NCI-H2107 (cell line): Measurements from ENCODE around the gene PPP1CC.

Source experiments
- DNase-seq: peaks from one replicate; lab custom pipeline; 2025; lab: John Stamatoyannopoulos, UW

PPP1CC gene

DNA sequence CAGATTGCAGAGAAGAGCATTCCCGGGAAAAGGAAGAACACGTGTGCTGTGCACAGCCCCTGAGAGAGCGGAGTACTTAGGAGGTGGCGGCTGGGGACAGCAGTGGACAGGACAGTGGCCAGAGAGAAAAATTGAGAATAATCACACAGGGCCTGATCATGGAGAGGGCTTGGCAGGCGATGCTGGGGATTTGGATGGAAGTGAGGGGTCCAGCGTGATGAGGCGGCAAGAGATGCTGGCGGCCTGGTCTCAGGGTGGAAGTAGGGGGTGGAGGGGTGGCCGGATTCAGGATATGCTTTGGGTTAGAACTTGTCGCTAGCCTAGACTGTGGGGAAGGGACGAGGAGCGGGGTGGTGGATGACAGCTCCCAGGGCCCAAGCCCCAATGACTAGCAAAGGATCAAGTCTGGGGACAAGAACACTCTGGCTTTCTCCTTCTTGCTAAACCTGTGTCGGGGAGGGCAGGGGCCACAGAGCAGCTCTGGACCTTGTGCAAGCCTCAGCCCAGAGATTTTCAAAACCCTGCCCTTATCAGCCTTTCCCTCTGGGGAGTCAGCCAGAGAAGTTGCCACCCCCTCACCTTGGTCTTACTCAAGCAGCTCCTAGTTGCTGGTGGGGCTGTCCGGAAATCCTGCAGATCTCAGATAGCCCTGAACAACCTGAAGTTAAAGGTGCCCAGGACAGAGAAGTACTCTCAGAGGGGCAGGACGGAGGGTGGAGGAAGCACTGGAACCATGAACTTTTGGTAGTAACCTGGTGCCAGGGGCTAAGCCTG, 55.1 kb downstream of the PPP1CC start:
- no peak for DNase-seq

DNA sequence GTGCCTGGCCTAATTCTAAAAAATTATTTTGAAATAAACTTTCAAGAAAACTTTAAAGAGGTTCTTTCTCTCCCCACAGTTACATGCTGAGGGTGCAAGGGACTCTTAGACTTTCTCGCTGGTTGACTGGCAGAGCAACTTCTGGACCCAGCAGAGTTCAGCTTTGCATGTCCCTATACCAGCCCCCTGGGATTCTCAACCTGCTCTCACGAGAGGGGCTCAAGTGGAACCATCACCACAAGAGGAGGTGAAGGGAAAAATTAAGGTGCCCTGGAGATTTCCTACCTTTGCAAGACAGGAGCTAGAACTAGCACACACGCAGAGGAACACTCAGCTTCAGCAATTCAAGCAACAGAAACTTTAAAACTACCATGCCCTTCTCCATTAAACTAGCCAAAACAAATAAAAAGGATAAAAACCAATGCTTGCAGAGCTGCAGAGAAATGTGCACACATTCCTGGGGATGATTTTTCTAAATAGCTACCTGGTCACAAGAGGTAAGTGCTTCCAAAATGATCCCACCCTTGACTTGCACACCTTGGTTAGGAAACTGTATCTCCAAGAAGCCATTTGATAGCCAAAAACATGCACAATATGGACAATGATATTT, 56.3 kb downstream of the PPP1CC start:
- DNase-seq = no peak

DNA sequence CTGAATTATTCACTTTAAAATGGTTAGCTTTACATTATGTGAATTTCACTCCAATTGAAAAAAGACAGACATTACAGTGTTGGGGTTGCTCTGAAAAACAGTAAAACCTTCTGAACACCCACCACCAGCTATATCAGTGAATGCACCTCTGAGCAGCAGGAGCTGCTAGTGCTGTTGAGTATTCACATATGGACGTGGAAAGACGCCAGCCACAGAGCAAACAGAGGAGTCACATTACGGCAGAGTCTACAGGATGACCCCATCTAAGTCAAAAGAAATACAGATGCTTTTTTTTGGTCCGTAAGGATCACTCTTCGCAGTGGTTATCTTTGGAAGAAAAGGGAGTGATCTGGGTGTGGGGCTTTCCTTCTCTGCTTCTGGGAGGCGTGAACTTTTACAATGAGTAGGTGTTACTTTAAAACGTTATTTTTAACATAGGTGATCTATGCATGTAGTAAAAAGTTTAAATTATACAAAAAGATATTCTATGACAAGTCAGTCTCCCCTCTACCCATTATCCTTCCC, 58.3 kb downstream of the PPP1CC start:
- DNase-seq = no peak

DNA sequence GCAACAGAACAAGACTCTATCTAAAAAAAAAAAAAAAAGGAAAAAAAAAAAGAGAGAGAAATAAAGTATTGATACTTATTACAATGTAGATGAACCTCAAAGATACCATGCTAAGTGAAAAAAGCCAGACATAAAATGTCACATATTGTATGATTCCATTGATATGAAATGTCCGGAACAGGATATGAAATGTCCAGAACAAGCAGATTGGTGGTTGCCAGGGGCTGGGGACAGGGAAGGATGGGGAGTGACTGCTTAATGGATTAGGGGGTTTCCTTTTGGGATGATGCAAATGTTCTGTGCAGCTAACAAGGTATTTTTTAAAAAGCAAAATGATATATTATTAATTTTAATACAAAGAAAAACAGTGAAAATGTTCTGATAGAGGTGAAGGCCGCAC, 58.8 kb downstream of the PPP1CC start:
- DNase-seq = no peak

DNA sequence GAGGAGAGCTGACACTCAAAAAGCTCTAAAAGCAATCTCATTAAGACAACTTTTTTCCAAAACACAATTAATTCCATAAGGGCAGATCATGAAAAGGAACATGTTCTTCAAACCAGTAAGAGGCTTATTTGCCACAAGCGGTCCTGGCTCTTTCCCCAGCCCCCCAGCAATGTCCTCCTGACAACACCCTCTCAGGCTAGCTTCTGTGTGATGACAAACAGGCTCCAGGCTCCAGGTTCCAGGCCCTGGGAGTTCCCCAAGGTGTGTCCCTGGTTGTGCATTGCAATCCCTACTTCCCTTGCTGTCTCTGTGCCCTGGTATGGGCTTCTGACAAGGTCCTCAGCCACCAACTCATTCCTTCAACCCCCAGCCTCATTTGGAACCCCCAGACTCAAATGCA, 62.7 kb downstream of the PPP1CC start:
- no peak for DNase-seq

DNA sequence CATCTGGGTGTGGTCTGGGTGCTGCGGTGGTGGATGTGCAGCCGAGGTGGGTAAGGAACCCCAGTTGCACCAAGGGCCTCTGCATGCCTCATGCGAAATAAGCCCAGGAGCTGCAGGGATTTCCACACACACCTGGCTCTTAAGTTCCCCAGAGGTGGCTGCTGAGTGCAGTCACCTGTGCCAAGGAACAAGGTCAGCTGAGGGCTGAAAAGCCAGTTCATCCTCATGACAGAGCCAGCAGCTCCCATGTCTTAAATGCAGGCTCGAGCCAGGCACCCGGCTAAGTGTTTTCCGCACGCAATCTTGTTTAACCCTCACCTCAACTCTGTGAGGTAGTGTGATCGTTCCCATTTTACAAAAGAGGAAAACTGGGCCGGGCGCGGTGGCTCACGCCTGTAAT, 63.5 kb downstream of the PPP1CC start:
- no peak for DNase-seq

DNA sequence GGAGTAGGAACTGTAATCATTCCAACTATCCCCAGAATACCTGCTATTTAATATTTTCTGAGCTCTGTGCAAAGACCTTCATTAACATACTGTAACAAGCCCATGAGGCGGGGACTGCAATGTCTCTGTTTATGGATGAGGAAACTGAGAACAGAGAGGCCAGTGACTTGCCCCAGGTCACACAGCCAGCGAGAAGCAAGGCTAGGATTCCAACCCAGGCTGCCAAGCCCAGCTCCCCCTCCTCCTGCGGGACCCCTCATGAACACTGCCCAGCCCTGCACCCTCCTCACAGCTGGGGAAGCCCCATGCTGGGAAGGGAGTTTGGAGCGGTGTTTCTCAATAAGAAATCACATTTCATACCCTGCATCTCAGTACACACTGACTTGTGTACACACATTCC, 64.7 kb downstream of the PPP1CC start:
- no peak for DNase-seq

DNA sequence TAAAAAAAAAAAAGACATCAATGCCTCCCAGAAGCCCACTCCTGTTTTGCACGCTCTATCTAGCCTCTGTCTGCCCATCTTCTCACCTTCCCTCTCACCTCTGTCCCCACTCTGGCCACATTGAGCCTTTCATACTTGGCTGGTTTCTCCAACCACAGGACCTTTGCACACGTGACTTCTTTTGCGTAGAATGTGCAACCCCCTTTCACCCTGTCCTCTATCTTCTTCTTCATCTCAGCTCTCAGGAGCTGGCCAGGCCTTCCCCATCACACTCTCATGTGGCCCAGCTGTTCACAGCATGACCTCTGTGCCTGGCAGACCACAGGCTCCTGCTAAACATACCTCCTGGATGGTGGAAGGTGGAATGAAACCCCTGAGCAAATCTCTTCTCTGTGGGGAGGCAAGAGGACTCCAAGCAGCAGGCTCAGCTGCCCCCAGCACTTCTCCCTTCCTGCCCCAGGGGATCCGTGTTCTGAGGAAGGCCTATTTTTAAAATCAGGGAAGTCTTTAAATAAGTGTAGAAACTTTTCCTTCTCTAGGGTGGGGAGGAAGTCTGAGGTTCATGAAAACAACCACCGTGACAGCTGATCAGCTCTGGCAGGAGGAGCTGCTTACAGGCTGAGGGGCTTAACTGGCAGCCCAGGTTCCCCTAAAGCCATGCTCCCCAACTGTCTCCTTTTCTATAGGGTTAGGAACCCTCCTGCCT, 65.3 kb downstream of the PPP1CC start:
- no peak for DNase-seq

DNA sequence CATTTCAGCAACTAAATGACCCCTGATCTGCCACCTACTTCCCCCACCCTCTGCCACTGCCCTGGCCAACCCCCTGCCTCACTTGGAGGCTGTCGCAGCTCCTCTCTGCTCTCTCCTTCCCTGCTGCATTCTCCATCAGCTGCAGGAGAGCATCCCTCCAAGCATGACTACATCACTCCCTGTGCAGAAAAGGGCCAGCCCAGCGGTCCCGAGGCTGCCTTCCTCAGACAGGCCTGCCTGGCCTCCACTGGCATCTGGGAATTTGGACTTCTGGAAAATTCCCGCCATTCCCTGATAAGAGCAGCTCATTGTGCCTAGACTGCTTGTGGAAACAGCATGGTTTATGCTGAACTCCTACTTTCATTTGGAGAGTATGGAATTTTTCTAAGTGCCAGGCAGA, 66.5 kb downstream of the PPP1CC start:
- no peak for DNase-seq

DNA sequence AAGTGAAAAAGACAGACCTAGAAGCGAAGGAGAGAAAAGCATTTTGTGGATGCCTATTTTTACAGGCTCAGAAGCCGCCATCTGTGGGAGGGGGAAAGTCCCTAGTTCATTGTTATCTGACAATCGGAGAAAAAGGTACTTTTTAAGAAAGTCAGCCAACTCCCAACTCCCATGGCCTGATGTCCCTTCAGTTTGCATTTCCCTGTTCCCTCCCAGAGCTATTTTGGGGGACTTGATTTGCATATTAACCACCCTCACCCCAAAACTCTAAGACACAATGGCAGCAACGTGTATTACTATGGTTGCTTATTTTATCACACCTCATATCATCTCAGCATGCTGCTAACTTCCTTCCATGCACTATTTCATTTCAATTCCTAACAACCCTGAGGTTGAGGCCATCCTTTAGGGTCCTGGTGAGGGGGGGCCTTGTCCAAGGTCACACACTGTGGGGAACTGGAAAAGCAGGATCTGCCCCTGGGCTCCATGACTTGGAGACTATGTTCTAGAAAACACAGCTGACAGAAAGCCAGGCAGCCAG, 72.5 kb downstream of the PPP1CC start:
- no peak for DNase-seq
